Measurements from ENCODE around the gene NSUN3. TPM values are rescaled to one million over a fixed set of nuclear protein-coding genes. Genes with fewer than 3 reads are reported as not detected.
"Not testable (repeated sequence)": the region's sequence is repeated elsewhere in the genome, so short reads cannot be mapped to it uniquely, and the experiment has no call there.

The NSUN3 gene
- total RNA-seq, 2 experiments from 2014 or later: 15.4 to 17.1 TPM

- Mint-ChIP-seq H3K4me3 (no peak overlapping the region), H3K27me3 (no peaks in the 10 kb centered on the region), H3K4me1 (peaks cover 3% of the 10 kb centered on the region), H3K27ac (peak overlapping the region; percentile 0), H3K9me3 (ENCODE audit: low read depth) (no peaks in the 10 kb centered on the region), H3K36me3 (ENCODE audit: low read depth) (peaks cover 37% of the 10 kb centered on the region)
- ATAC-seq (no peak), DNase-seq (no peak)
- intact Hi-C loops (cut with DNase I, micrococcal nuclease): no loop called here
- ChIA-PET CTCF (interaction anchor here (1.2 kb wide), 1 partner anchor 13 kb away, joined by 3 read pairs; no protein-coding TSS in a partner anchor), POLR2A (no interaction called here)
Measured at GRCh38 chr3:94098452-94098851, 35.6 kb downstream of the NSUN3 start.

GRCh38 chr3:94099311-94099710 is 36.5 kb downstream of the NSUN3 start:
- Mint-ChIP-seq H3K36me3 (ENCODE audit: low read depth) (peaks cover 37% of the 10 kb centered on the region), H3K9me3 (ENCODE audit: low read depth) (no peaks in the 10 kb centered on the region), H3K4me1 (peaks cover 3% of the 10 kb centered on the region), H3K4me3 (no peak overlapping the region), H3K27ac (peak overlapping the region; percentile 6), H3K27me3 (no peaks in the 10 kb centered on the region)
- intact Hi-C loops (cut with DNase I, micrococcal nuclease): no loop called here
- ATAC-seq (no peak), DNase-seq (no peak)
- ChIA-PET CTCF (interaction anchor here (1.2 kb wide), 1 partner anchor 12 kb away, joined by 3 read pairs; no protein-coding TSS in a partner anchor), POLR2A (no interaction called here)

- H3K4me1 Mint-ChIP-seq: peaks cover 3% of the 10 kb centered on the region
- H3K9me3 Mint-ChIP-seq (ENCODE audit: low read depth): no peaks in the 10 kb centered on the region
- no peak overlapping the region for H3K4me3 Mint-ChIP-seq
- ATAC-seq (no peak), DNase-seq (no peak)
- POLR2A ChIA-PET: no interaction called here
- intact Hi-C loops (cut with DNase I, micrococcal nuclease): no loop called here
- H3K27me3 Mint-ChIP-seq: no peaks in the 10 kb centered on the region
- no peak overlapping the region for H3K27ac Mint-ChIP-seq
- CTCF ChIA-PET: interaction anchor here (0.9 to 1.4 kb wide), 3 partner anchors 32 to 97 kb away, joined by 3 to 6 read pairs (median 3); partner anchors contain the start of genes DHFR2 and NSUN3
- peaks cover 33% of the 10 kb centered on the region for H3K36me3 Mint-ChIP-seq (ENCODE audit: low read depth)
Measured at GRCh38 chr3:94101860-94102259, 39.0 kb downstream of the NSUN3 start.

GRCh38 chr3:94106268-94106667 is 43.4 kb downstream of the NSUN3 start:
- no peak for DNase-seq
- Mint-ChIP-seq H3K4me1 (no peaks in the 10 kb centered on the region), H3K27ac (no peak overlapping the region), H3K27me3 (no peaks in the 10 kb centered on the region), H3K9me3 (ENCODE audit: low read depth) (no peaks in the 10 kb centered on the region), H3K4me3 (no peak overlapping the region), H3K36me3 (ENCODE audit: low read depth) (peaks cover 20% of the 10 kb centered on the region)
- ChIA-PET POLR2A (no interaction called here), CTCF (no interaction called here)
- intact Hi-C loops (cut with DNase I, micrococcal nuclease): no loop called here
- no peak for ATAC-seq

GRCh38 chr3:94110232-94110631 is 47.4 kb downstream of the NSUN3 start:
- H3K9me3 Mint-ChIP-seq (ENCODE audit: low read depth); H3K4me1 Mint-ChIP-seq; H3K27ac Mint-ChIP-seq; DNase-seq; H3K27me3 Mint-ChIP-seq; ATAC-seq; POLR2A ChIA-PET; intact Hi-C loops (cut with DNase I, micrococcal nuclease); H3K4me3 Mint-ChIP-seq: not testable (repeated sequence)
- CTCF ChIA-PET: interaction anchor here (1.5 kb wide), 1 partner anchor 11 kb away, joined by 3 read pairs; no protein-coding TSS in a partner anchor
- peaks cover 20% of the 10 kb centered on the region for H3K36me3 Mint-ChIP-seq (ENCODE audit: low read depth)

GRCh38 chr3:94110854-94111253 is 48.0 kb downstream of the NSUN3 start:
- Mint-ChIP-seq H3K27ac (no peak overlapping the region), H3K36me3 (ENCODE audit: low read depth) (peaks cover 21% of the 10 kb centered on the region), H3K27me3 (no peaks in the 10 kb centered on the region), H3K9me3 (ENCODE audit: low read depth) (no peaks in the 10 kb centered on the region), H3K4me1 (no peaks in the 10 kb centered on the region), H3K4me3 (no peak overlapping the region)
- CTCF ChIA-PET: interaction anchor here (1.5 kb wide), 1 partner anchor 12 kb away, joined by 3 read pairs; no protein-coding TSS in a partner anchor
- POLR2A ChIA-PET: no interaction called here
- intact Hi-C loops (cut with DNase I, micrococcal nuclease): no loop called here
- no peak for ATAC-seq
- no peak for DNase-seq

GRCh38 chr3:94114666-94115065 is 51.8 kb downstream of the NSUN3 start:
- POLR2A ChIA-PET: no interaction called here

GRCh38 chr3:94115482-94115881 is 52.6 kb downstream of the NSUN3 start:
- no peak for ATAC-seq

More at GRCh38 chr3:94114666-94115065, 51.8 kb downstream of the NSUN3 start:
- Mint-ChIP-seq H3K27me3 (no peaks in the 10 kb centered on the region), H3K27ac (no peak overlapping the region), H3K4me3 (no peak overlapping the region), H3K4me1 (peaks cover 3% of the 10 kb centered on the region), H3K36me3 (ENCODE audit: low read depth) (peaks cover 12% of the 10 kb centered on the region), H3K9me3 (ENCODE audit: low read depth) (no peaks in the 10 kb centered on the region)
- ATAC-seq (no peak), DNase-seq (no peak)
- CTCF ChIA-PET: interaction anchor here (0.7 kb wide), 1 partner anchor 11 kb away, joined by 4 read pairs; no protein-coding TSS in a partner anchor
- intact Hi-C loops (cut with DNase I, micrococcal nuclease): no loop called here

GRCh38 chr3:94117729-94118128 is 54.9 kb downstream of the NSUN3 start:
- ATAC-seq (no peak), DNase-seq (no peak)
- Mint-ChIP-seq H3K4me1 (peaks cover 3% of the 10 kb centered on the region), H3K27ac (no peak overlapping the region), H3K9me3 (ENCODE audit: low read depth) (no peaks in the 10 kb centered on the region), H3K4me3 (no peak overlapping the region), H3K27me3 (no peaks in the 10 kb centered on the region), H3K36me3 (ENCODE audit: low read depth) (peaks cover 6% of the 10 kb centered on the region)
- CTCF ChIA-PET: interaction anchor here (1.0 to 1.3 kb wide), 2 partner anchors 9 to 10 kb away, joined by 3 to 4 read pairs; no protein-coding TSS in a partner anchor
- intact Hi-C loops (cut with DNase I, micrococcal nuclease): no loop called here
- POLR2A ChIA-PET: no interaction called here

More at GRCh38 chr3:94115482-94115881, 52.6 kb downstream of the NSUN3 start:
- no peak overlapping the region for H3K27ac Mint-ChIP-seq
- no peak overlapping the region for H3K4me3 Mint-ChIP-seq
- H3K9me3 Mint-ChIP-seq (ENCODE audit: low read depth): no peaks in the 10 kb centered on the region
- DNase-seq: no peak
- ChIA-PET POLR2A (no interaction called here), CTCF (interaction anchor here (0.6 kb wide), 1 partner anchor 11 kb away, joined by 3 read pairs; no protein-coding TSS in a partner anchor)
- H3K4me1 Mint-ChIP-seq: peaks cover 3% of the 10 kb centered on the region
- no peaks in the 10 kb centered on the region for H3K27me3 Mint-ChIP-seq
- peaks cover 12% of the 10 kb centered on the region for H3K36me3 Mint-ChIP-seq (ENCODE audit: low read depth)
- intact Hi-C loops (cut with DNase I, micrococcal nuclease): no loop called here

GRCh38 chr3:94118390-94118789 is 55.5 kb downstream of the NSUN3 start:
- ChIA-PET CTCF (interaction anchor here (1.0 to 1.3 kb wide), 2 partner anchors 9 to 11 kb away, joined by 3 to 4 read pairs; no protein-coding TSS in a partner anchor), POLR2A (no interaction called here)
- no peak overlapping the region for H3K4me3 Mint-ChIP-seq
- ATAC-seq (no peak), DNase-seq (no peak)
- peaks cover 3% of the 10 kb centered on the region for H3K4me1 Mint-ChIP-seq
- intact Hi-C loops (cut with DNase I, micrococcal nuclease): no loop called here
- no peaks in the 10 kb centered on the region for H3K27me3 Mint-ChIP-seq
- no peaks in the 10 kb centered on the region for H3K9me3 Mint-ChIP-seq (ENCODE audit: low read depth)
- no peak overlapping the region for H3K27ac Mint-ChIP-seq
- peaks cover 6% of the 10 kb centered on the region for H3K36me3 Mint-ChIP-seq (ENCODE audit: low read depth)

GRCh38 chr3:94121161-94121560 is 58.3 kb downstream of the NSUN3 start:
- POLR2A ChIA-PET: no interaction called here
- no peaks in the 10 kb centered on the region for H3K9me3 Mint-ChIP-seq (ENCODE audit: low read depth)
- no peak overlapping the region for H3K4me3 Mint-ChIP-seq
- H3K27ac Mint-ChIP-seq: no peak overlapping the region
- no peaks in the 10 kb centered on the region for H3K27me3 Mint-ChIP-seq
- ATAC-seq: no peak
- no peak for DNase-seq
- intact Hi-C loops (cut with DNase I, micrococcal nuclease): no loop called here
- CTCF ChIA-PET: no interaction called here
- H3K36me3 Mint-ChIP-seq (ENCODE audit: low read depth): peaks cover 18% of the 10 kb centered on the region
- peaks cover 3% of the 10 kb centered on the region for H3K4me1 Mint-ChIP-seq

GRCh38 chr3:94127115-94127514 is 64.3 kb downstream of the NSUN3 start:
- Mint-ChIP-seq H3K4me1 (no peaks in the 10 kb centered on the region), H3K9me3 (ENCODE audit: low read depth) (no peaks in the 10 kb centered on the region), H3K4me3 (no peak overlapping the region), H3K36me3 (ENCODE audit: low read depth) (peaks cover 36% of the 10 kb centered on the region), H3K27me3 (no peaks in the 10 kb centered on the region), H3K27ac (no peak overlapping the region)
- ATAC-seq (no peak), DNase-seq (no peak)
- ChIA-PET POLR2A (no interaction called here), CTCF (no interaction called here)
- intact Hi-C loops (cut with DNase I, micrococcal nuclease): no loop called here
